Naive B cell (primary cell): ENCODE results near the gene UBN2. TPM values are rescaled to one million over a fixed set of nuclear protein-coding genes. Genes with fewer than 3 reads are reported as not detected.
"Not testable (repeated sequence)": the region's sequence is repeated elsewhere in the genome, so short reads cannot be mapped to it uniquely, and the experiment has no call there.

Experiments
- ATAC-seq, 2 donors: fragments of 150-1000 bp; cut with Tn5 transposase; 2 replicates each; pipeline ENCODE4 v1.10.0; 2021; ENCODE audit warnings: low read depth in 2 of 2, mild to moderate bottlenecking in 2 of 2, moderate library complexity in 2 of 2
- DNase-seq: peaks from one replicate; pipeline ENCODE4 v3.0.0; 2022
- H3K27ac Mint-ChIP-seq, 6 donors: one replicate each; pipeline ENCODE4 v1.8.0; 2020 to 2022; ENCODE audit warnings: mild to moderate bottlenecking in 6 of 6, mixed read lengths in 6 of 6, moderate library complexity in 5 of 6, inconsistent platforms in 2 of 6
- H3K27me3 Mint-ChIP-seq, 3 donors: one replicate each; pipeline ENCODE4 v1.8.0; 2021 to 2022; ENCODE audit warnings: mixed read lengths in 3 of 3, mild to moderate bottlenecking in 1 of 3
- H3K36me3 Mint-ChIP-seq, 2 donors: one replicate each; pipeline ENCODE4 v1.8.0; 2020 to 2022; ENCODE audit warnings: mixed read lengths in 2 of 2, inconsistent platforms in 1 of 2, mild to moderate bottlenecking in 1 of 2
- H3K4me1 Mint-ChIP-seq, 3 donors: one replicate each; pipeline ENCODE4 v1.8.0; 2020 to 2022; ENCODE audit warnings: mixed read lengths in 3 of 3, inconsistent platforms in 1 of 3, mild to moderate bottlenecking in 1 of 3, moderate library complexity in 1 of 3
- H3K4me3 Mint-ChIP-seq, 8 donors: one replicate each; pipeline ENCODE4 v1.8.0; 2020 to 2022; ENCODE audit warnings: mild to moderate bottlenecking in 8 of 8, mixed read lengths in 8 of 8, moderate library complexity in 8 of 8, inconsistent platforms in 2 of 8
- H3K9me3 Mint-ChIP-seq, 7 donors: one replicate each; pipeline ENCODE4 v1.8.0; 2020 to 2022; ENCODE audit warnings: mixed read lengths in 7 of 7, mild to moderate bottlenecking in 5 of 7, inconsistent platforms in 2 of 7, moderate library complexity in 1 of 7
- polyA plus RNA-seq, 6 donors: library from polyadenylated mRNA; unstranded; fragments of 300-500 nt; fragmentation: Illumina TruSeq; gene quantifications; one replicate each; pipeline ENCODE4 v1.2.3, GENCODE V29; 2021; ENCODE audit warnings: low read depth in 6 of 6

The UBN2 gene
- 1 to 10 TPM in 5 of 6 donors, not detected in 1; 2.4 to 5.4 (median 3.0) TPM for polyA plus RNA-seq

DNA sequence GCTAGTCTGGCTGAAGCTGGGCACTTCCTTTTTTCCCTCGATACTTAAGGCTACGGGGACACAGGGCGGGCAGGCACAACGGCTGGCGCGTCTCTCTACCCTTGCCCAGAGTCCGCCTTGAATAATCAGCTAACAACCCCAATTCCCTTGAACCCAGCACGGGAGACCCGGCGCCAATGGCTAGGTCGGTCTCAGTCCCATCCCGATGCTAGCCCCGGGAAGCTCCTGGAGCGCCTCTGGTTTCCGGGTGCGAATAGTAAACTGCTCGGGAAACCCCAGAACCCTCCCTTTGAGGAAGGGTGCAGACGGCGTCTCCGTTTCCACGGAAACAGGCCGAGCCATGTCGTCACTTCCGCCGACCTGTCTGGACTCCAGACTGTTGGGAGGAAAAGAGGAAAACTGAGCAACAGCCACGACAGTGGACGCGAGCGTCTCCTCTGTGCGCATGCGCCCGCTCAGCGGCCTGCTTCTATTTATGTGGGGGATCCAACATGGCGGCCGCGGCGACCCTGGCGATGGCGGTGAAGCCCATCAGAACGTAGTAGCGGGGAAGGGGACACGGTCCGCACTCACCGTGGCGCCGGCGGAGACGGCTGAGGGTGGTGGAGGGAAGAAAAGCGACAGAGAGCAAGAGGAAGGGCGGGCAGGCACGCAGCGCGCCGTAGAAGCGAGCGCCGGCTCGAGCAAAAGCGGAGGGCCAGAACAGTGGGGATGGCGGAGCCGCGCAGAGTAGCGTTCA is at the start of gene UBN2:
TSS of gene UBN2 (plus strand) at position 464 of the 739 bp plus-strand sequence. CDS start at position 712, 248 bp downstream.
- H3K27ac Mint-ChIP-seq = peak within 1 kb of the TSS; percentile 97 to 99 (median 99)
- no peaks in the 10 kb centered on the region for H3K9me3 Mint-ChIP-seq
- peaks cover 0 to 6% (median 0%) of the 10 kb centered on the region in 3 donors for H3K27me3 Mint-ChIP-seq
- peaks cover 19 to 22% (median 19%) of the 10 kb centered on the region in 3 donors for H3K4me1 Mint-ChIP-seq
- peak; percentile 75 to 79 for ATAC-seq
- peak within 1 kb of the TSS; percentile 92 to 100 (median 100) for H3K4me3 Mint-ChIP-seq
- peaks cover 0 to 9% of the 10 kb centered on the region in 2 donors for H3K36me3 Mint-ChIP-seq
- peak; percentile 84 for DNase-seq

- Mint-ChIP-seq H3K4me3 (no peak overlapping the region), H3K9me3 (peaks cover 0 to 2% (median 0%) of the 10 kb centered on the region in 7 donors), H3K36me3 (peaks cover 4 to 9% of the 10 kb centered on the region in 2 donors), H3K4me1 (no peaks in the 10 kb centered on the region), H3K27ac (no peak overlapping the region), H3K27me3 (no peaks in the 10 kb centered on the region)
- ATAC-seq (no peak), DNase-seq (no peak)
Measured at GRCh38 chr7:139181404-139181803, 49.6 kb upstream of the UBN2 start.

DNA sequence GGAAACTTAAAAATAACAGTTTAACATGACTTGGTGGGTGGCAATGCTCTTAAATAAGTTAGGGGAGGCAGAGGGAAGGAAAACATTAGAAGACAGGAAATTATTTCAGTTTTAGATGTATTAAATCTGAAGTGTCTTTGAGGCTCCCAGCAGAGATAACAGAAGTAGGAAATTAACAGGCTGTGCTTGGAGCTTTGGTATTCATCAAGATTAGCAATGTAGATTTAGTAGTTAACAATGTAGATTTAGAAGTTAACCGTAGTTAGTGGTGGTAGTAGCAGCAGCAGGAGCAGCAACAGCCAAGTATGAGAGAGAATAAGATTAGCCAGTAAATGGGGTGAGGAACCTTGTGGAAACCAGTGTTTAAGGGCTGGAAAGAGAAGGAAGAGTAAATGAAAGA is 48.7 kb upstream of the UBN2 start:
- Mint-ChIP-seq H3K27ac (peak overlapping the region in 1 of 6 donors; percentile 15), H3K27me3 (no peaks in the 10 kb centered on the region)
- no peak for DNase-seq

DNA sequence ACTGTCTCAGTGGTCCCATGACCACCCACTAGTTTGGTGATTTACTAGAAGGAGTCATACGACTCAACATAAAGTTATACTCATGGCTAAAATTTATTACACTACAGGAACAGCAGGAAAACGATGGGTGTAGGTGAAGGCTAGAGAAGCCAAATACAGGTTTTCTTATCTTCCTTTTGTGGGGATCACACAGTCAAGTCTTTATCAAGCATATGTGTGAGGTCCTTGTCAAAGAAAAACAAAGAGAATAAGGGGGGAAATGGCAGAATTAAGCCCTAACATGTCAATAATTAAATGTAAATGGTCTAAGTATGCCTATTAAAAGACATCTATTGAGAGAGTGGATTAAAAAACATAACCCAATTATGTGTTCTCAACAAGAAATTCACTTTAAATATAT is 47.8 kb upstream of the UBN2 start:
- H3K36me3 Mint-ChIP-seq = peaks cover 8 to 9% of the 10 kb centered on the region in 2 donors
- DNase-seq (no peak), ATAC-seq (no peak)
- peaks cover 0 to 2% (median 0%) of the 10 kb centered on the region in 7 donors for H3K9me3 Mint-ChIP-seq
- H3K27ac Mint-ChIP-seq = no peak overlapping the region
- H3K4me1 Mint-ChIP-seq = no peaks in the 10 kb centered on the region
- H3K27me3 Mint-ChIP-seq = no peaks in the 10 kb centered on the region
- H3K4me3 Mint-ChIP-seq = no peak overlapping the region

More for the DNA sequence above, 48.7 kb upstream of the UBN2 start:
- Mint-ChIP-seq H3K4me1 (no peaks in the 10 kb centered on the region), H3K36me3 (peaks cover 7 to 9% of the 10 kb centered on the region in 2 donors), H3K4me3 (no peak overlapping the region), H3K9me3 (peaks cover 0 to 2% (median 0%) of the 10 kb centered on the region in 7 donors)
- no peak for ATAC-seq

- Mint-ChIP-seq H3K36me3 (peaks cover 9 to 10% of the 10 kb centered on the region in 2 donors), H3K27ac (peak overlapping the region in 1 of 6 donors; percentile 7), H3K4me1 (no peaks in the 10 kb centered on the region), H3K9me3 (peaks cover 0 to 2% (median 0%) of the 10 kb centered on the region in 7 donors), H3K27me3 (no peaks in the 10 kb centered on the region), H3K4me3 (no peak overlapping the region)
- DNase-seq = no peak
- ATAC-seq = no peak
Measured at GRCh38 chr7:139183878-139184338, 47.1 kb upstream of the UBN2 start.

- Mint-ChIP-seq H3K27ac (no peak overlapping the region), H3K4me1 (no peaks in the 10 kb centered on the region), H3K4me3 (no peak overlapping the region), H3K9me3 (peaks cover 0 to 2% (median 0%) of the 10 kb centered on the region in 7 donors), H3K27me3 (no peaks in the 10 kb centered on the region), H3K36me3 (peaks cover 9 to 10% of the 10 kb centered on the region in 2 donors)
- DNase-seq (no peak), ATAC-seq (no peak)
Measured at GRCh38 chr7:139186146-139186545, 44.9 kb upstream of the UBN2 start.

- ATAC-seq (no peak), DNase-seq (no peak)
- H3K27ac Mint-ChIP-seq = no peak overlapping the region
- H3K4me1 Mint-ChIP-seq = no peaks in the 10 kb centered on the region
- no peaks in the 10 kb centered on the region for H3K27me3 Mint-ChIP-seq
- H3K4me3 Mint-ChIP-seq = no peak overlapping the region
- peaks cover 0 to 12% of the 10 kb centered on the region in 2 donors for H3K36me3 Mint-ChIP-seq
- peaks cover 0 to 4% (median 0%) of the 10 kb centered on the region in 7 donors for H3K9me3 Mint-ChIP-seq
Measured at GRCh38 chr7:139189357-139189756, 41.7 kb upstream of the UBN2 start.

DNA sequence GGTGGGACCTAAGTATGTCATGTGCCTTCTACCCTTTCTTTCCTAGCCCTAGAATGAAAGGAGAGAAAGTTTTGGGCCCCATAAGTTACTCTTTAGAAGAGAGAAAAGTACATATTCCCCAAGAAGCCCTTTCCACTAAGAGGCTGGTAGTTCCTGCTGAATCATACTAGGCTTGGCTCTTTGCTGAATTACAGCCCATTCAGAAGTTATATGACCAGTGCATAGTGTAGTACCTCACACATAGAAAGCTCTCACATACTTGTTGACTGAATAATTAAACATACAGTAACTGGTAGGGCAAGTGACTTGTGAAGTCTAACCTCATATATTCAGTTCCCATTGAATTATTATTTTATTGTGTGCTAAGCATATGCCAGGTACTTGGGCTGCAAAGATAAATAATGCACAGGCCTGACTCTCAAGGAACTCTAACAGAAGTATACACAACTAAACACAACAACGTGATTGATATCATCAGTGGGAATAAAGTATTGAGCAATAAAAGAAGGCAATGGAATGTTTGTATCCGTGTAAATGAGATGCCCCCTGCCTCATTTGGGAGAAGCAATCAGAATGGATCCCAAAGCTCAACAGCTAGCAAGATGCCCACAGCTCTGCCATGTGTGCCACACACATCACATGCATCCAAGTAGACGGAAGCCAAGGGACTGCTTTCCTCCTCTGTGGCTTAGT is 38.9 kb upstream of the UBN2 start:
- Mint-ChIP-seq H3K9me3 (peaks cover 0 to 4% (median 0%) of the 10 kb centered on the region in 7 donors), H3K36me3 (peaks cover 0 to 12% of the 10 kb centered on the region in 2 donors), H3K27ac (no peak overlapping the region), H3K4me3 (no peak overlapping the region), H3K4me1 (no peaks in the 10 kb centered on the region), H3K27me3 (no peaks in the 10 kb centered on the region)
- DNase-seq (no peak), ATAC-seq (no peak)

GRCh38 chr7:139200382-139200781 is 30.7 kb upstream of the UBN2 start:
- H3K9me3 Mint-ChIP-seq = peaks cover 0 to 17% (median 3%) of the 10 kb centered on the region in 7 donors
- peaks cover 3 to 4% of the 10 kb centered on the region in 2 donors for H3K36me3 Mint-ChIP-seq
- H3K27me3 Mint-ChIP-seq = peaks cover 0 to 6% (median 5%) of the 10 kb centered on the region in 3 donors
- DNase-seq (no peak), ATAC-seq (no peak)
- H3K4me1 Mint-ChIP-seq = no peaks in the 10 kb centered on the region
- H3K27ac Mint-ChIP-seq = no peak overlapping the region
- no peak overlapping the region for H3K4me3 Mint-ChIP-seq

DNA sequence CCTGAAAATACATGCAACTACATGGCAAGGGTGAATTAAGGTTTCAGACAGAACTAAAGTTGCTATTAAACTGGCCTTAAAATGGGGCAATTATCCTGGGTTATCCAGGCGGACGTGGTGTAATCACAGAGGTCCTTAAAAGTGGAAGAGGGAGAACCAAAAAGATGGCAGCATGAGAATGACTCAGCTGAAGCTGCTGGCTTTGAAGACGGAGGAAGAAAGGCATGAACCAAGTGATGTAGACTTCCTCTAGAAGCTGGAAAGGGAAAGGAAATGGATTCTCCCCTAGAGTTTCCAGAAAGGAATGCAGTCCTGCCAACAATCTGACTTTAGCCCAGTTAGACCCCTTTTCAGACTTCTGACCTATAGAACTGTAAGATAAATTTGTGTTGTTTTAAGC is 27.0 kb upstream of the UBN2 start:
- Mint-ChIP-seq H3K36me3 (peaks cover 7 to 14% of the 10 kb centered on the region in 2 donors), H3K4me3 (no peak overlapping the region), H3K27me3 (peaks cover 5 to 23% (median 8%) of the 10 kb centered on the region in 3 donors), H3K9me3 (peaks cover 0 to 36% (median 24%) of the 10 kb centered on the region in 7 donors), H3K4me1 (no peaks in the 10 kb centered on the region), H3K27ac (no peak overlapping the region)
- ATAC-seq (no peak), DNase-seq (no peak)

DNA sequence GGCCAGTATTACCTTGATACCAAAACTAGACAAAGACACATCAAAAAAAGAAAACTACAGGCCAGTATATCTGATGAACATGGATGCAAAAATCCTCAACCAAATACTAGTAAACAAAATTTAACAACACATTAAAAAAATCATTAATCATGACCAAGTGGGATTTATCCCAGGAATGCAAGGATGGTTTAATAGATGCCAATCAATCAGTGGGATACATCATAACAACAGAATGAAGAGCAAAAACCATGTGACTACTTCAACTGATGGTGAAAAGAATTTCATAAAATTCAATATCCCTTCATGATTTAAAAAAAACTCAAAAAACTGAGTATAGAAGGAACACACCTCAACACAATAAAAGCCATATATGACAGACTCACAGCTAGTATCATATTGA is 25.2 kb upstream of the UBN2 start:
- ATAC-seq (no peak), DNase-seq (no peak)
- Mint-ChIP-seq H3K27me3 (peaks cover 5 to 39% (median 17%) of the 10 kb centered on the region in 3 donors), H3K4me3 (no peak overlapping the region), H3K4me1 (no peaks in the 10 kb centered on the region), H3K36me3 (peaks cover 14 to 15% of the 10 kb centered on the region in 2 donors), H3K9me3 (peaks cover 7 to 43% (median 24%) of the 10 kb centered on the region in 7 donors), H3K27ac (no peak overlapping the region)

DNA sequence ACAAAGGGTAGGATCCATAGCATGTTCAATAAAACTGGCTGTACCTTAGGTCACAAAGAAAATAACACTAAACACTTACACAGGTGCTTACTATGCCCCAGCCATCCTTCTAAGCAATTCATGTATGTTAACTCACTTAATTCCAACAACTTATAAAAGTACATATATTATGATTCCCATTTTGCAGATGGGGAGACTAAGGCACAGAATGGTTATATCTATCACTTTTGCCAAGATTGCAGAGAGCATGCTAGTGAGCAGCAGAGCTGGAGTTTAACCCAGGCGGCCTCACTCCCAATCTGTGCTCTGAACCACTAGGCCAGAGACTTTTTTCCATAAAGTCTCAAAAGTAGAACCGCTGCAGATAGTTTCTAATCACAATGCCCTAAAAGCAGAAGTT is 18.9 kb upstream of the UBN2 start:
- peaks cover 3 to 13% (median 7%) of the 10 kb centered on the region in 7 donors for H3K9me3 Mint-ChIP-seq
- no peak overlapping the region for H3K4me3 Mint-ChIP-seq
- H3K27ac Mint-ChIP-seq = no peak overlapping the region
- H3K27me3 Mint-ChIP-seq = peaks cover 0 to 27% (median 17%) of the 10 kb centered on the region in 3 donors
- no peaks in the 10 kb centered on the region for H3K4me1 Mint-ChIP-seq
- H3K36me3 Mint-ChIP-seq = peaks cover under 1 to 8% of the 10 kb centered on the region in 2 donors
- ATAC-seq (no peak), DNase-seq (no peak)

GRCh38 chr7:139213489-139213888 is 17.5 kb upstream of the UBN2 start:
- H3K36me3 Mint-ChIP-seq, H3K4me1 Mint-ChIP-seq: not testable (repeated sequence)

More at GRCh38 chr7:139213489-139213888, 17.5 kb upstream of the UBN2 start:
- not testable (repeated sequence) for H3K9me3 Mint-ChIP-seq, ATAC-seq, DNase-seq, H3K27ac Mint-ChIP-seq, H3K4me3 Mint-ChIP-seq
- peaks cover 4 to 19% (median 13%) of the 10 kb centered on the region in 3 donors for H3K27me3 Mint-ChIP-seq
